Right lung (tissue), 5 donors: ENCODE results near the gene ACHE. TPM values are rescaled to one million over a fixed set of nuclear protein-coding genes. Genes with fewer than 3 reads are reported as not detected.

Experiments used
- DNase-seq, 2 donors: peaks; one replicate each; pipeline ENCODE4 v3.0.0-alpha.2; 2013
- polyA plus RNA-seq, 5 donors: library from polyadenylated mRNA; unstranded; fragments of 120-200 nt; gene quantifications; one replicate each; pipeline versions ENCODE4 v1.2.1 to v1.2.3, GENCODE V29; 2013; ENCODE audit warnings: inconsistent platforms in 1 of 5, low replicate concordance in 1 of 5; ENCODE audit not compliant: insufficient read length in 5 of 5, insufficient read depth in 1 of 5

ACHE gene
- polyA plus RNA-seq, 5 donors: 2.1 to 6.6 (median 2.6) TPM

DNA sequence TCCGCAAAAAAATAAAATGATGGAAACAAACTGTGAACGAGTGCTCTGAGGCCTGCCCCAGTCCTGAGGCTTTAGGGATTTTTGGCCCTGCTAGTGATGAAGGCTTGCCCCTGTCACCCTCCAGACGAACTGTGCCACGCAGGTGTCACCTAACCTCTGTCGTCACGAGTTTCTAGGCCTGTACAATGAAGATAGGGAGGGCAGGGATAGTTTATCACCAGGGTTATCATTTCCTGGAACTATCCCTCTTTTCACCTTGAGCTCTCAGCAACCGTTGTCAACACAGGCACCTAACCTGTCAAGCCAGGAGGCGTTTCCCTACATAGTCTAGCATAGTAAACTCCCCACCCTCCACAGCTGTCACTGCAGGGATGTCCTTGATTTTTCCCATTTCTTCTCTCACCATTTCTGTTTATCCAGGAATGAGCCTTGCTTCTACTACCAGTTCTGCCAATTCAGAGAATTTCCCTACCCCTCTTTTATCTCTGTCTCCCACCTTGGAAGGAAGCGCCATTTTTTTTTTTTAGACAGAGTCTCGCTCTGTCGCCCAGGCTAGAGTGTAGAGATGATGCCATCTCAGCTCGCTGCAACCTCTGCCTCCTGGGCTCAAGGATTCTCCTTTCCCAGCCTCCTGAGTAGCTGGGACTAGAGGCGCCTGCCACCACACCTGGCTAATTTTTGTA lies 2.2 kb upstream of the ACHE start:
- no peak for DNase-seq

DNA sequence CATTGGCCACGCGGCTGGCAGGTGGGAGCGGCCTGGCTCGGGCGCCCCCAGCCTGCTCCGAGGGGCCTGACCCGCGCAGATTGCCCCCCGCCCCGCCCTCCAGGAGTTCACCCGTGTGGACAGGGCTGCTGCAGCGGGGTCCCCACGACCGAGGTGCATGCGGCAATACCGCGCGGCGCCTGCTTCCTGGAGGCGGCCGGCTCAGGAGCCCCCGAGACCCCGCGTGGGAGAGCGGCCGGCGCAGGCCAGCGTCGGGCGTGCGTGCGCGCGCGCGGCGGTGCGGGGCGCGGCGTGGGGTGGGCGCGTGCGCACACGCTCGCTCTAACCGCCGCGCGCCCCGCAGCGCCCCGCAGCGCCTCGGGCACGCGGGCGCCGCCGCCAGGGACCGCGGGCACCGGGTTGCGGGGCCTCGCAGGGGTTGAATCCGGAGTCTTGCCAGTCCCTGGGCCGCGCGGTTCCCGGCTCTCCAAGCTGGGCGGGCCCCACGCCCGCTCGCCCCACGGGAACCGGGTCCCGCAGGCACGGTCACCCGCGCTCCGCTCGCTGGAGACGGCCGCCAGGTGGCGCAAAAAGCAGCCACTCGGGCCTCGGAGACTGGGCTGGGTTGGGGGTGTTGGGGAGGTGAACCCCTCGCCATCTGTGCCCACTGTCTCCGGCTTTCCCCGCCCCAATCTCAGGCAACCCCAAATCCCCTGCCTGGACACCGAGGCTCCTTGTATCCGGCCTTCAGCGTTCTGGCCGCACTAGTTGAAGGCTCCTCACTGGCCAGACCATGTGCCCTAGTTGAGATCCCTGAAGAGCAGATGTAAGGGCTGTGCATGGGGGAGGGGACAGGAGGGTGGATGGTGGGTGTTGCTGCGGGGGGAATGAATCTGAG lies 1.3 kb upstream of the ACHE start:
- no peak for DNase-seq

DNA sequence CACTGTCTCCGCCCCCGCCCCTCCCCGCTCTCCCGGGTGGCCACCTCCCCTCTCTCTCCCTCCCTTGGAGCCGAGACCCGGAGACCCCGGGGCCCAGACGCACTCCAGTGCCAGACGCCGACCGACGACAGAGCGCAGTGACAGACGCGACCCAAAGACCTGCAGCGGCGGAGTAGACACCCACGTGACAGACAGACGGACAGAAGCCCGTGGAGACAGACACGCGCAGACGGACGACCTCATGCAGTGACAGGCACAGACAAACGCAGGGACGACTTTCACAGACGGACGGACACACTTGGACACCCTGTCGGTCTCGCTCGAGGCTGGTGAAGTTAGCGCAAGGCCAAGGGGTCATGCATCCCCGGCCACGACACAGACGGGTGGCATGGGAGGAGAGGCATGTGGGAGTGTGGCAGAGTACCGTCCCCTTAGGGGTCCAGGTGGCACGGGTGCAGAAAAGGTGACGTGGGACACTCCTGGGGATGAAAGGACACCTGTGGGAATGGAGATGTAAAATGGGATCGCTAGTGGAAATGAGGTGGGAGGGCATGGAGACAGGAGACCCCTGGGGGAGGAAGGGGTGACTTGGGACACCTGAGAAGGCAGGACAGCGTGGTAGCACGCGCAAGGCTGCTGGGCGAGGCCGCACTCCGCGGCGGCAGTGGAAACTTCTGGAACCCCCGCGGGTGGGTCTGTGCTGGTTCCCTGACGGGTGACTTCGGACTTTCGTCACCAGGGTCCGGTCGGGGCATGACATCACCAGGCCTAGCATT lies 456 bp upstream of the ACHE start:
- no peak for DNase-seq

DNA sequence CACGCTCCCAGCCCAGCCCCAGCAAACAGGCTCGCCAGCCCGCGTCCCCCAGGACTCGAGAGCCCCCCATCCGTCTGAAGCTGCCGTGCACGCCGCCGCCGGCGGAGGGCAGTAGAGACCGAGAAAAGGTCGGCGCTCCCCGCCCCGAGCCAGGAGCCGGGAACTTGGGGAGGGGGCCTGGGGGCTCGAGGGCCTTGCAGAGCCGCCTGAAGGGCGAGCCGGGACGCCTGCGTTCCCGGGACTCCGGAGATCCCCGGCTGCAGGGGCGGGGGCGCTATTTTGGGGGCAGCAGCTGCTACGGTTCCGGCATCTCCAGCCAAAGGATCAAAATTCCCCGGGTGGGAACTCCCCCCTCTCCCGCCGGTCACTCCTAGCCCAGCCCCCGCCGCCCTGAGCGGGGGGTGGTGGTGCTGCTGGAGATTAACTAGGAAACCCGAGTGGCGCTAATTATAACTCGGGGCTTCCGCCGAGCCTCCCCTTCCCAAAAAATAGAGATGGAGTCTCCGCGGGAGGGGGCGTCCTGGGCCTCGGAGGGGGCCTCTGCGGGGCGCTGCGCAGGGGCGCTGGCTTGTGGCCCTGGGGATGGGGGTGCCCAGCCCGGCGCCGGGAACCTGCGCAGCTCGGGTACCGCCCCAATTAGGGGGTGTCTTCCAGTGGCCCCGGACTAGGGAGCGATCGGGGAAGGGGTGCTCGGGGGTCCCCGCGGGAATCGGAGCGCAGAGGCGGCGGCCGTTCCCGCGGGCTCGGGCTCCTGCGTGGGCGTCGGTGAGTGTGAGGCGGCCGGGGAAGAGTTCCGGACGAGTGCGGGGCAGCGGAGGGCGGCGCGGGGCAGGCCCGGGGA lies 608 bp downstream of the ACHE start:
- no peak for DNase-seq

DNA sequence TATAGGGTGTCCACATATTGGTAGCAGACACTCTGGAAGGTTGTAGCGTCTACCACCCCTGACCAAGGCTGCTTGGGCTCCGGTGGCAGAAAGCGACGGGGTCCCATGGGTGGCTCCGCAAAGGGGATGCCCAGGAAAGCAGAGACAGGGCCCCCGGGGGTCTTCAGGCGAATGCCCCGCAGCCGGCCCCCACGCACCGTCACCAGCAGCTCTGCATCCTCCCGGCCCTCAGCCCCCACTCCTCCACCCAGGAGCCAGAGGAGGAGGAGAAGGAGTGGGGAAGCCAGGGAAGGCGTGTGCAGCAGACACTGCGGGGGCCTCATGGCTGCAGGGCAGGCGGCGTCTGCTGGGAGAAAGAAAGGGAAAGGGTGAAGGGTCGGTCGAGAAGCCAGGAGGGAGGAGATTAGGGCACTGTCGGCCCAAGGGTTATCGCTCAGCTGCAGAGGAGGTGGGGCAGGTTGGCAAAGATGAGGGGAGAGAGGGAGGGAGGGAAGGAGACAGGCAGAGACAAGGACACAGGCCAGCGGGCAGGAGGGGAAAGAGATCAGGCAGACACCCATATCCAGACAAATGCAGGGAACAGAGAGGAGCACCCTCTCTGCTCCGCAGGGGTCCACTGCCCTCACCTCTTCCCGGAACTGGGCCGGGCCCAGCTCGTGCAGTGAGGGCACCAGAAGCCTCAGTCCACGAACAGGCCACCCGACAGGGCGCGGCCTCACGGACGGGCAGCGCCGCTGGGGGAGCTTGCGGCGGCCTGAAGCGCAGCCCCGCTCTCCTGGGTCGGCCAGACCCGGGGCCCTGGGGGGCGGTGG lies 1.6 kb downstream of the ACHE start:
- no peak for DNase-seq

DNA sequence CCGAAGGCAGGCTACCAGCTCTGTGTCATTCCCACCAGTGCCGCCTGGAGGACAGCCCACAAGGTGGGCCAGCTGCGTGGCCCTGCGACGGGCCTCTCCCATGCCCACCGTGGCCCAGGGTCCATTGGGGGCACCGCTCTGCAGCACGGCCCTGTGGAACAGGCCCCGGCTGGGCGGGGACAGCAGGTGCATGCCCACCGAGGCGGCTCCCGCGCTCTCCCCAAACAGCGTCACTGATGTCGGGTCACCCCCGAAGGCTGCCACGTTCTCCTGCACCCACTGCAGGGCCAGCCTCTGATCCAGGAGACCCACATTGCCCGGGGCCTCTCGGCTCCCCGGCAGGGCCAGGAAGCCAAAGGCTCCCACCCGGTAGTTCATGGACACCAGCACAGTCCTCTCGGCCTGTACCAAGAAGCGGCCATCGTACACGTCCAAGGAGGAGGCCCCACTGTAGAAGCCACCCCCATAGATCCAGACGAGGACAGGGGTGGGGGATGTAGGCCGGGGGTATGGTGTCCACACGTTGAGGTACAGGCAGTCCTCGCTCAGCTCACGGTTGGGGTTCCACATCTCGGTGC lies 2.3 kb downstream of the ACHE start:
- DNase-seq: no peak

DNA sequence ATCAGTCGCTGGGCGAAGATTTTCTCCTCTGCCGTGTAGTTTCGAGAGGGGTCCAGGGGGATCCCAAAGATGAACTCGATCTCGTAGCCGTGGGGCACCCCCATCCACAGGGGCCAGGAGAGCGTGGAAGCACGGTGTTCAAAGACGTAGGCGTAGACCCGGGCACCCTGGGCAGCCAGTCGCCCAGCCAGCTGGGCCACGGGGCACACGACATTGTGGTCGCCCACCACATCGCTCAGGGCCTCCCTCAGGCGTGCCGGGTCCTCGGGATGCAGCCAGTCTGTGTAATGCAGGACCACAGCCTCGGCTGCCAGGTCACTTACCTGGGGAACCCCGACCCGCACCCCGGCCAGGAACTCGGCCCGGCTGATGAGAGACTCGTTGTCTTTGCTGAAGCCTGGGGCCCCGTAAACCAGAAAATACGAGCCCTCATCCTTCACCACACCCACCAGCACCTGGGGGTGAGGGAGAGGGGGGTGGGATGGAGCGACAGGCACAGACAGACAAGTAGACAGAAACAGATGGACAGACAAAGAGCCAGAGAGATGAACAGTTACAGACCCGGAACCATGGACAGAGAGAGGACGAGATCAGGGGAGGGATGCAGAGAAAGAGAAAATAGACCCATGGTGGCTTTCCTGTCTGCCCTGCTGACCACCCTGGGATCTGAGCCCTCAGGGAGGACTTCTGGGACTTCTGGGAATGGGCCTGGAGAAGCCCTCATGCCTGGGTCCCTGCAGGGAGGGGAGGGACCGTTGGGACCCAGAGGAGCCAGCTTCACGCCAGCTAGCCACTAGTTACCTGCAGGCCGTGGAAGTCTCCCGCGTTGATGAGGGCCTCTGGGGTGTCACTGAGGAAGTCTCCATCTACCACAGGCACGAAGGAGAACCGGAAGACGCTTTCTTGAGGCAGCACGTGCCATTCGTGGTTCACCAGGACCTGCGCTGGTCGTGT lies 3.0 kb downstream of the ACHE start:
- DNase-seq: no peak

DNA sequence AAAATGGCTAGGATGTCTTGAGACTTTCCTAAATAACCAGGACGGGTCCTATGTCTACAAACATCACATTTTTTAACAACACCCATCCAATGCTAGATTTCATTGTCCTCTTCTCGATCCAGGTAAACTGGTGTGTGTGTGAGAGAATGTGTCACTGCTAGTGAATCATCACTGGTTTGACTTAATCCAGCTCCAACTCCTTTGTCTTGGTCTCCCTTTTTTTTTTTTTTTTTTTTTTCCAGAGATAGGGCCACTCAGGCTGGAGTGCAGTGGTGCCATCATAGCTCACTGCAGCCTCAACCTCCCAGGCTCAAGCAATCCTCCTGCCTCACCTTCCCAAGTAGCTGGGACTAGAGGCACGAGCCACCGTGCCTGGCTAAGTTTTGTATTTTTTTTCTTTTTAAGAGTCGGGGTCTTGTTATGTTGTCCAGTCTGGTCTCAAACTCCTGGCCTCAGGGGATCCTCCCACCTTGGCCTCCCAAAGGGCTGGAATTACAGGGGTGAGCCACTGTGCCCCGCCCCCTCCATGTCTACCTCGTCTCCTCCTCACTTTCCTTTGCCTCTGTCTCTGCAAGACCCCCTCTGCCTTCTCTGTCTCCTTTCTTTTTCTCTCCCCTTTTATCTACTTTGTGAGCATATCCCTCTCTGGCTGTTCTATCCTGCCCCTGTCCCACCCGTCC lies 4.0 kb downstream of the ACHE start:
- no peak for DNase-seq

DNA sequence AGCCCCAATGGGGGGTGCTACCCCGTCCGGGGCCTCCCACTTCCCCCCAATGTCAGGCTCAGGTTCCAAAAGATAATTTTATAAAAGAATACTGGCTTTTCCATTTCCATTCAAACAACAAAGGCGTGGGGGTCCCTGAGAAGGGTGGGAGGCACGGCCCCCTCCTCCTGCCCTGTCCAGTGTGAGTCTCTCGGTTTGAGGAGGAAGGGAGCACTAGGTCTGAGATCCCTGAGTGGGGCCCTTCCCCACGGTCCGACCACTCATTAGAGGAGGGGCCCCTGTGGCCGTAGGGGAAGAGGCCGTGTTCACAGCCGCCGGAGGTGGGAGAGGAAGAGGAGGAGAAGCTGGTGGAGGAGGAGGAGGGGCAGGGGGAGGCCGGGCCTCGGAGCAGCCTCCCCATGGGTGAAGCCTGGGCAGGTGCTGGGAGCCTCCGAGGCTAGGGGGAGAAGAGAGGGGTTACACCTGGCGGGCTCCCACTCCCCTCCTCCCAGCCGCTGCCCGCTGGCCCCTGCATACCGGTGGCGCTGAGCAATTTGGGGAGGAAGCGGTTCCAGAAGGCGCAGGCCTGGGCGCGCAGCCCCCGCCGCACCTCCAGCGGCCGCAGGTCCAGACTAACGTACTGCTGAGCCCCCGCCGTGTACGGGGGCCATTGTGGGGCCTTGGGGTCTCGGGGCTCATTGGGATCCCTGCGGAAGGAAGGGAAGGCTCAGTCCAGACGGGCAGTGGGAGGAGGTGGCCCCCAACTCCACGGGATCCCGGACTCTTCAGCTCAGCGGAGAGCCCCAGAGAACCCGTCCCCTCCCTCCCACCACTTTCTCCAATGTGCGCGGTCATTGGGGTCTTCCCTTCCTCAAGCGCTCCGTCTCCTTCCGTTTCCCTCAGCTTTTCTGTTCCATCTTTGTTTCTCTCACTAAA lies 4.8 kb downstream of the ACHE start:
- DNase-seq: no peak

DNA sequence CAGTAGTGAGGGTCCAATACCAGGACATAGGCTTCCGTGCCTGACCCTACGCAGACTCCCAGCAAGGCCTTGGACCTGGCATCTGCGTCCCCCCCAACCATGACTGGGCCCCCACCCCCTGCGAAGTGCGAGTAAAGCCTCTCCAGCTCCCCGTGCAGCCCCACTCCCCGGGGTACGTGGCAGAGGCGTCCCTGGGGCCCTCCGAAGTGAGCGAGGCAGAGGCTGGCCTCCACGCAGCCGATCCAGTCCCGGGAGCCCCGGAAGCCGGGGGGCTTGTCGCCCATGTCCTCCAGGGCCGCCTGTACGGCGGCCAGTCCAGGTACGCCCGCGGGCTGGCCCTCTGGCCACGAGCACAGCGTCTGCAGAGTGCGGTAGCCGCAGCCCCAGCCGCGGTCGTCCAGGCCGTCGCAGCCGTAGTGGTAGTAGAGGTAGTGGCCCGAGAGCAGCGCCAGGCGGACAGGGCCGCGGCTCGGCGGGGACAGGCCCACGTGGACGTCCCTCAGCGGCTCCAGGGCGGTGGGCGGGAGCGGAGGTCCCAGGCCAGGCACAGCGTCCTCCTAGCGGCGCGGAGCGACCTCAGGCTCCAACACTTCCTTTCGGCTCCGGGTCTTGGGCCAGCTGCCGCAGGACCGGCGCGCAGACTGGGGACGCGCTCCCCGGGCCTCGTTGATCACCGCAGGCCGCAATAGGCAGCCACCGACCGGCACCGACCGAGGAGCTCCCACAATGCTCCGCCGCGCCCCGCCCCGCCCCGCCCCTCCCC lies 6.5 kb downstream of the ACHE start, which contains the start of gene UFSP1:
Gene UFSP1 (minus strand): TSS at position 728 of the 763 bp plus-strand sequence. CDS start 444 bp downstream, at position 284.
- no peak for DNase-seq

DNA sequence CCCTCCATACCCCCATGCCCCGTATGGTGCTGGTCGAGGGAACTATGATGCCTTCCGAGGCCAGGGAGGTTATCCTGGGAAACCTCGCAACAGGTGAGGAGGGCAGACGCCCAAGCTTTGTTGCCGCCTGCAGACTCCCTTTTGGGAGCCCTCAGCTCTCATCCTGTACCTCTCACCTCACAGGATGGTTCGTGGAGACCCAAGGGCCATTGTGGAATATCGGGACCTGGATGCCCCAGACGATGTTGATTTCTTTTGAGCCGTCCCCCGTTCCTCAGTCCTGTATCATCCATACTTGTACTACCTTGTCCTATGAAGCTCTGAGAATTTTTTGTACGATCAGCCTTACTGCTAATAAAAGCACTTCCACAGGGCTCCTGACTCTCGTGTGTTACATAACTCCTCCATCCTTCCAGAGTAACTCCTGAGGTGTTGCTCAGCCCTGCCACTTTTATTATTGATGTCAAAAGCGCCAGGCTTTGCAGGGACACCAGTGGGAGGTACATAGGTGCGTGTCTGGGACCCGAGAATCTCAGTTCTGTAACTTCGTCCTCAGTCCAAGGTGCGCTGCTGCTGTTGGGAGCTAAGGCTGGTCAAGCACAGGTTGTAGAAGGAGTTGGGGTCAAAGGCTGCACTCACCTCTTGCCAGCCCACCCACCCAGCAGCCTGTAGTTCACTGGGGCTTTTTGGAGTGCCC lies 7.2 kb downstream of the ACHE start:
- DNase-seq: no peak

DNA sequence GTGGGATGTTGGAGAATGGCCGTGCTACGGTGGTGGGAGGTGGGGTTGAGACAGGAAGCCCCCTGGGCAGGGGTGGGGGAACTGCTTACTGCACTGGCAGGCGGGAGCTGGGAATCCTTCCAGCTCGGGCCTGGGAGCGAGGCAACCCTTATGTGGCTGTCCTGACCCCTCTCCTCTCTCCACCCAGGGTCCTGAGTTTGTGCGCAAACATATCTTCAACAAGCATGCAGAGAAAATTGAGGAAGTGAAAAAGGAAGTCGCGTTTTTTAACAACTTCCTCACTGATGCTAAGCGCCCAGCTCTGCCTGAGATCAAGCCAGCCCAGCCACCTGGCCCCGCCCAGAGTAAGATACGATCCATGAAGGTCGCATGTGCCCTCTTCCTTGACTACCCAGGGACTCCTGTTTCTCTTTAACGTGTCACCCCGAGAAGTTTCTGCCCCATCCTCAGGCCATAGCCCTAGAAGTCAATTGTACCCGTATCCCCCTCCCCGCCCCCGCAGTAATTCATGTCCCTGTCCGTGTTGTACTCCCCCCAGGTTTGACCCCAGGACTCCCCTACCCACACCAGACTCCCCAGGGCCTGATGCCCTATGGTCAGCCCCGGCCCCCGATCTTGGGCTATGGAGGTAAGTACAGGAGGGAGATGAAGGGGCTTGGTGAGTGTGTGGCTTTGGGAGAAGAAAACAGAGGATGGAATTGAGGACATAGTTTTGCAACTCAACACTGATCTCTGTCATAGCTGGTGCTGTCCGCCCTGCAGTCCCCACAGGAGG lies 8.0 kb downstream of the ACHE start:
- no peak for DNase-seq

DNA sequence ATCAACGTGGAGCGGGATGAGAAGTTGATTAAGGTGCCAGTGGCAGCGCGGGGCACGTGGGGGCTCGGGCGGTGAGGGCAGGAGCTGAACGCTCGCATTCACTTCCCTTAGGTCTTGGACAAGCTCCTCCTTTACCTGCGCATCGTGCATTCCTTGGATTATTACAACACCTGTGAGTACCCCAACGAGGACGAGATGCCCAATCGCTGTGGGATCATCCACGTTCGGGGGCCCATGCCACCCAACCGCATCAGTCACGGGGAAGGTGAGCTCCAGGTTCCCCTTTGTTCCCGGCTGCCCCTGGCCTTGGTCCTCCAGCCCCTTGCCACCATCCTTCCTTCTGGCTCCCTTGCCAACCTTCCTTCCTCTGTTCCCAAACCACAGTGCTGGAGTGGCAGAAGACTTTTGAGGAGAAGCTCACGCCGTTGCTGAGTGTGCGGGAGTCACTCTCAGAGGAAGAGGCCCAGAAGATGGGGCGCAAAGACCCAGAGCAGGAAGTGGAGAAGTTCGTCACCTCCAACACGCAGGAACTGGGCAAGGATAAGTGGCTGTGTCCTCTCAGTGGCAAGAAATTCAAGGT lies 8.7 kb downstream of the ACHE start:
- no peak for DNase-seq

DNA sequence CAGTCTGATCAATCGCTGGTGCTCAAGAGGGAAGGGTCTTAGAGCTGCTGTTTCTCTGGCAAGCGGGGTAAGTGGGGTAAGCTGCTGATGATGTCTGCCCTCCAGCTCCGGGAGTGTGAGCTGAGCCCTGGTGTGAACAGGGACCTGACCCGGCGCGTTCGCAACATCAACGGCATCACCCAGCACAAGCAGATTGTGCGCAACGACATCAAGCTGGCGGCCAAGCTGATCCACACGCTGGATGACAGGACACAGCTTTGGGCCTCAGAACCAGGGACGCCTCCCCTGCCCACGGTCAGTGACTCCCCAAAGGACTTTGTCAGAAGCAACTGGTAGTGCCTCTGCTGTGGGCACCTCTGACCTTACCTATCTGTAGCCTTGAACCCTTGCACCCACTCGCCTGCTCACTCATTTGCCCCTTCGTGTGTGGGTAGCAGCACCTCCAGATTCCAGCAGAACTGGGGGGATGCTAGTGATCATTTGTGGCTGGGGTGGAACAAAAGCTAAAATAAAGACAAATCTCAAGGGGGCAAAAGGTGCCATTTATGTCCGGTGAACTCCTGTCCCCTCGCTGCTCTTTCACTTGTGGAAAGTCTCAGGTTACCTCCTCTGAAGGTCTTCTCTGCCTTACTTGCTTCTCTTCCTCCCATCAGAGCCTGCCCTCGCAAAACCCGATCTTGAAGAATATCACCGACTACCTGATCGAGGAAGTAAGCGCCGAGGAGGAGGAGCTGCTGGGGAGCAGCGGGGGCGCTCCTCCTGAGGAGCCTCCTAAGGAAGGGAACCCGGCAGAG lies 9.3 kb downstream of the ACHE start:
- no peak for DNase-seq
